Cardiac muscle cell (in vitro differentiated cells and primary cell): ENCODE measurements around the gene ZC3H13. TPM values are rescaled to one million over a fixed set of nuclear protein-coding genes. Genes with fewer than 3 reads are reported as not detected.

Experiments
- DNase-seq, 2 donors: peaks; one replicate each; pipeline versions ENCODE4 v3.0.0 to v3.0.0-alpha.2; 2010 to 2017; ENCODE audit warnings: low read depth in 1 of 2, low spot score in 1 of 2
- H3K27ac ChIP-seq: fragments of 200-600 bp; sonication (generic); 2 replicates; pipeline ENCODE4 v1.5.1; 2016
- H3K27me3 ChIP-seq: fragments of 200-600 bp; sonication (generic); 2 replicates; pipeline ENCODE4 v1.6.0; 2016; ENCODE audit warnings: control low read depth
- H3K36me3 ChIP-seq: fragments of 200-600 bp; sonication (generic); 2 replicates; pipeline ENCODE4 v1.5.1; 2016; ENCODE audit warnings: control low read depth
- H3K4me1 ChIP-seq: fragments of 200-600 bp; sonication (generic); 2 replicates; pipeline ENCODE4 v1.8.1; 2017; ENCODE audit warnings: low read depth, mild to moderate bottlenecking, mixed run types
- H3K4me3 ChIP-seq: fragments of 200-600 bp; sonication (generic); 2 replicates; pipeline ENCODE4 v1.5.1; 2016; ENCODE audit warnings: mild to moderate bottlenecking
- H3K9me3 ChIP-seq: fragments of 200-600 bp; sonication (generic); 2 replicates; pipeline ENCODE4 v1.5.1; 2017; ENCODE audit warnings: low read depth, mild to moderate bottlenecking, control low read depth
- polyA plus RNA-seq: library from polyadenylated mRNA; unstranded; fragments of >200 nt; fragmentation: Nextera tagmentation; extraction: Ambion mirVana; gene quantifications from 2 replicates; pipeline ENCODE4 v1.2.1, GENCODE V29; 2016
- total RNA-seq: library from RNA; depleted of rRNA; stranded (reverse); fragments of >200 nt; gene quantifications from 2 replicates; pipeline ENCODE4 v1.2.3, GENCODE V29; 2016
- TF ChIP-seq, protein P1 (sequence below): IDR thresholded peaks from 2 replicates; pipeline ENCODE4 v1.5.1; 2012; ENCODE audit warnings: low read depth, mild to moderate bottlenecking, low read length

Gene ZC3H13
- total and polyA plus RNA-seq, 2 experiments from 2014 or later = 20.0 to 55.2 TPM

DNA sequence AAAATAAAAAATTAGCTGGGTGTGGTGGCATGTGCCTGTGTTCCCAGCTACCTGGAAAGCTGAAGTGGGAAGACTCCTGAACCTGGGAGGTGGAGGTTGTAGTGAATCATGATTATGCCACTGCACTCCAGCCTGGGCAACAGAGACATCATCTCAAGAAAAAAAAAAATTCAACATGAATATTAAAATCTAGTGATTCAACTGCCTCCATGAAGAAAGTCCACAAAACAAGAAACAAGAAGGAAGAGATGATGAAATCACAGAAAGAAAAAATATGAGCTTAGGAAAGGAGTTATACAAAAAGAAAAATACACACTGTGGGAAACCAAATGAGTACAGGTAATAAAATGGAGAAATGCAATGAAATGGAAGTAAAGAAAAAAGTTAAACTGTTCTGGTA lies 101.4 kb downstream of the ZC3H13 start:
- TF ChIP-seq, protein P1, sequence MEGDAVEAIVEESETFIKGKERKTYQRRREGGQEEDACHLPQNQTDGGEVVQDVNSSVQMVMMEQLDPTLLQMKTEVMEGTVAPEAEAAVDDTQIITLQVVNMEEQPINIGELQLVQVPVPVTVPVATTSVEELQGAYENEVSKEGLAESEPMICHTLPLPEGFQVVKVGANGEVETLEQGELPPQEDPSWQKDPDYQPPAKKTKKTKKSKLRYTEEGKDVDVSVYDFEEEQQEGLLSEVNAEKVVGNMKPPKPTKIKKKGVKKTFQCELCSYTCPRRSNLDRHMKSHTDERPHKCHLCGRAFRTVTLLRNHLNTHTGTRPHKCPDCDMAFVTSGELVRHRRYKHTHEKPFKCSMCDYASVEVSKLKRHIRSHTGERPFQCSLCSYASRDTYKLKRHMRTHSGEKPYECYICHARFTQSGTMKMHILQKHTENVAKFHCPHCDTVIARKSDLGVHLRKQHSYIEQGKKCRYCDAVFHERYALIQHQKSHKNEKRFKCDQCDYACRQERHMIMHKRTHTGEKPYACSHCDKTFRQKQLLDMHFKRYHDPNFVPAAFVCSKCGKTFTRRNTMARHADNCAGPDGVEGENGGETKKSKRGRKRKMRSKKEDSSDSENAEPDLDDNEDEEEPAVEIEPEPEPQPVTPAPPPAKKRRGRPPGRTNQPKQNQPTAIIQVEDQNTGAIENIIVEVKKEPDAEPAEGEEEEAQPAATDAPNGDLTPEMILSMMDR = no peak
- no peak for DNase-seq
- H3K4me1 ChIP-seq = no peaks in the 10 kb centered on the region

DNA sequence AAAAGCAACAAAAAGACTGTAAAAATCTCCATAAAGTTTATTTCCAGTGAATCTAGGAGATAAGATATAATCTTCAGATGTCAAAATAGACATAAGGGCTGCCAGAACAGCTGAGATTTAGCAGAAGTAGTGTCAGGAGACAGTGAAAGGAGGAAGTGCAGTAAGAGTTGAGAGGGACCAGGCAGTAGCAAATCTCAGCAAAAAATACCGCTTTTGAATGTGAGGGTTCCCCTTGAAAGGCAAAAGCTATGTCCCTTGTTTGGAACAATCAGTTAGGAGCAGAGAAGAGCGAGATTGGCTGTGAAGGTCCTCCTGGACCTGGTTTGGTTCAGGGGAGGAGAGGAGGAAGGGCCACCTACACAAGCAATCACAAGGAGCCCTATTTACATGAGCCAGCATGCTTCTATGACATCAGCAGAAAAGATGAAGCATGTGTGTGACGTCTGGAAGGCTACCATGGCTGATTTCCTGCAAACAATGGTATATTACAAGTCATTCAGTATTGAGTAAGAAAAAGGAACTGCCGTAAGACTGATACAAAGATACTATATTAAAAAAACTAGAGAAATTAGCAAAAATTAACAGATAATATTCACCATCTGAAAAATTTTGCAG lies 102.1 kb downstream of the ZC3H13 start:
- no peaks in the 10 kb centered on the region for H3K27me3 ChIP-seq
- peak overlapping the region; percentile 14 for H3K27ac ChIP-seq
- no peak for DNase-seq

More for the DNA sequence above, 101.4 kb downstream of the ZC3H13 start:
- H3K27me3 ChIP-seq = no peaks in the 10 kb centered on the region
- peaks cover 17% of the 10 kb centered on the region for H3K36me3 ChIP-seq
- H3K27ac ChIP-seq = no peak overlapping the region
- H3K4me3 ChIP-seq = no peak overlapping the region
- no peaks in the 10 kb centered on the region for H3K9me3 ChIP-seq

DNA sequence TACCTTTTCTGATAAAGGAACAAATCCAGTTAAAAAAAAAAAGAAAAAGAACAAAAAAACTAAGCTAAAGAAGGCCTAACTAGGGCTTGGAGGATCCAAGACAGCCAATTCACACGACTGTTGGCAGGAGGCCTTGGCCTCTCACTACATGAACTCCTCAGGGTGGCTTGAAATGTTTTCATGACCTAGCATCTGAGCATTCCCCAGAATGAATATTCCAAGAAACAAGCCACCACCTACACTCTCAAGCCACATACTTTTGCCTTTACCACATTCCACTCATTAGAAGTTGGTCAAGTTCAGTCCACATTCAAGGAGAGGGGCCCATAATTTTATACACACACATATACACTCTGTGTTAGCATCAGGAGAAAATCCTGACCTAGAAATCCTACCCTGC lies 103.4 kb downstream of the ZC3H13 start:
- no peak for DNase-seq
- TF ChIP-seq, protein P1 = no peak
- H3K36me3 ChIP-seq = no peaks in the 10 kb centered on the region

More for the DNA sequence above, 102.1 kb downstream of the ZC3H13 start:
- Histone ChIP-seq H3K4me1 (no peaks in the 10 kb centered on the region), H3K36me3 (peaks cover 11% of the 10 kb centered on the region), H3K9me3 (no peaks in the 10 kb centered on the region), H3K4me3 (no peak overlapping the region)
- TF ChIP-seq, protein P1 = no peak

DNA sequence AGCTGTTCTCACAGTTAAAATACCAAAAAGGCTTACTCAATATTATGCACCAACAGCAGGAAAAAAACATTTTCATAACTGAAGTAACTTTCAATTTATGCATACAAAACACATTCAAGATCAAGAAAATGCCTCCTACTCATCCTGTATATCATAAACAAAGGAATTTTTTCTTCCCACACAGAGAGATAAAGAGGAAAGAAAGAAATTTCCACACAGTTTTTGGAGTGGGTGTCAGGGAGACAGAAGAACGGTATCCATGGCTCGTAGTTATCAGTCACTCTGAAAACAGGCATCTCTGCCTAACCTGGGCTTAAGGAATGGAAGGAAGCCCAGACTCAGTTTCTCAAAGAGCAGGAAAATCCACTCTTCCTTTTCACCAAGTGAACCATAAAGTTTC lies 108.6 kb downstream of the ZC3H13 start:
- Histone ChIP-seq H3K9me3 (no peaks in the 10 kb centered on the region), H3K27me3 (no peaks in the 10 kb centered on the region), H3K4me1 (no peaks in the 10 kb centered on the region), H3K36me3 (no peaks in the 10 kb centered on the region), H3K27ac (no peak overlapping the region), H3K4me3 (no peak overlapping the region)
- TF ChIP-seq, protein P1 = no peak
- peak in 1 of 2 donors; percentile 45 for DNase-seq

More for the DNA sequence above, 103.4 kb downstream of the ZC3H13 start:
- Histone ChIP-seq H3K4me1 (no peaks in the 10 kb centered on the region), H3K27ac (no peak overlapping the region), H3K27me3 (no peaks in the 10 kb centered on the region), H3K4me3 (no peak overlapping the region), H3K9me3 (no peaks in the 10 kb centered on the region)

DNA sequence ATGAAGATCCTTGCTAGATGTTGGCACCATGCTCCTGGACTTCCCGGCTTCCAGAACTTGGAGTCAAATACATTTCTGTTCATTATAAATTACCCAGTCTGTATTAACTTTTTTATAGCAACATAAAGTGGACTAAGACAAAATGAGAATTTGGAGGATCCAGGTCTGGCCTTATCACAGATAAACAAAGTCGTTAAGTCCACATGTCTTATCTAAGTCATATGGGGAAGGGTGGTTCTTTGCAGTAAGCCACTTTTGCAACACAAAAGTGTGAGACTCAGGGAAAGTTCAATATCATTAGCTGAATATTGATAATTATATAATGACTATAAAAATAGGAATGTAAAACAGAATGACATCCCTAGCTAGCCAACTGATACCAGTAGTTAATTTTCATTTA lies 109.4 kb downstream of the ZC3H13 start:
- no peaks in the 10 kb centered on the region for H3K9me3 ChIP-seq
- H3K36me3 ChIP-seq = no peaks in the 10 kb centered on the region
- no peak overlapping the region for H3K4me3 ChIP-seq
- H3K4me1 ChIP-seq = no peaks in the 10 kb centered on the region
- no peaks in the 10 kb centered on the region for H3K27me3 ChIP-seq
- no peak overlapping the region for H3K27ac ChIP-seq
- TF ChIP-seq, protein P1 = no peak
- no peak for DNase-seq
